Small intestine (tissue), 7 donors: Measurements from ENCODE around the gene CCNY. TPM values are rescaled to one million over a fixed set of nuclear protein-coding genes. Genes with fewer than 3 reads are reported as not detected.

Experiments used
- DNase-seq, 2 donors: peaks; one replicate each; pipeline versions ENCODE4 v3.0.0 to v3.0.0-alpha.2; 2013
- FAIRE-seq: peaks from 2 replicates; lab custom pipeline; 2012; peaks lifted over from hg19 to GRCh38; lab: Jason Lieb, UNC
- H3K27ac ChIP-seq, 3 donors: one replicate each; pipeline ENCODE4 v1.5.1; 2013; ENCODE audit warnings: low read length in 2 of 3, mild to moderate bottlenecking in 2 of 3, control low read depth in 1 of 3, inconsistent platforms in 1 of 3, low read depth in 1 of 3, moderate library complexity in 1 of 3
- H3K27me3 ChIP-seq, 3 donors: one replicate each; pipeline ENCODE4 v1.6.1; 2013; ENCODE audit warnings: low read length in 3 of 3, inconsistent platforms in 1 of 3; ENCODE audit not compliant: control insufficient read depth in 3 of 3, insufficient read depth in 3 of 3
- H3K36me3 ChIP-seq, 3 donors: one replicate each; pipeline ENCODE4 v1.6.1; 2013; ENCODE audit warnings: low read length in 3 of 3, inconsistent platforms in 1 of 3, low read depth in 1 of 3, mild to moderate bottlenecking in 1 of 3, moderate library complexity in 1 of 3; ENCODE audit not compliant: control insufficient read depth in 3 of 3, insufficient read depth in 2 of 3
- H3K4me1 ChIP-seq, 3 donors: one replicate each; pipeline ENCODE4 v1.6.1; 2013; ENCODE audit warnings: low read length in 2 of 3, inconsistent platforms in 1 of 3, low read depth in 1 of 3, mild to moderate bottlenecking in 1 of 3, moderate library complexity in 1 of 3; ENCODE audit not compliant: control insufficient read depth in 3 of 3, insufficient read depth in 2 of 3
- H3K4me3 ChIP-seq, 3 donors: one replicate each; pipeline ENCODE4 v1.5.1; 2013; ENCODE audit warnings: low read length in 3 of 3, control low read depth in 1 of 3, inconsistent platforms in 1 of 3, low read depth in 1 of 3, mild to moderate bottlenecking in 1 of 3, moderate library complexity in 1 of 3
- H3K9me3 ChIP-seq, 2 donors: one replicate each; pipeline ENCODE4 v1.6.1; 2013; ENCODE audit warnings: low read depth in 1 of 2, low read length in 1 of 2; ENCODE audit not compliant: control insufficient read depth in 2 of 2, insufficient read depth in 1 of 2
- WGBS, 3 donors: extraction: QIAGEN DNeasy Blood & Tissue Kit; methylation state at CpG; one replicate each; pipeline ENCODE4 v1.1.7; 2013; 5-methylcytosine and 5-hydroxymethylcytosine counted together
- polyA plus RNA-seq, 4 donors: library from polyadenylated mRNA; stranded (reverse) in 3 of 4; unstranded in 1 of 4; fragments of 200-250 nt in 3 of 4; fragments of 120-200 nt in 1 of 4; gene quantifications; one replicate each; pipeline versions ENCODE4 v1.2.1 to v1.2.3, GENCODE V29; 2013
- donor health status: healthy with polysubstance abuse.
- donor health status: control.
- donor health status: control.
- donor health status: Bipolar disorder and iron deficiency.
- donor health status: healthy.

CCNY gene
- polyA plus RNA-seq, 4 donors: 26.7 to 50.2 (median 32.3) TPM

GRCh38 chr10:35541720-35542119 lies 205.4 kb downstream of the CCNY start:
- Histone ChIP-seq H3K9me3 (peaks cover 0 to 7% of the 10 kb centered on the region in 2 donors), H3K36me3 (peaks cover 3 to 24% (median 8%) of the 10 kb centered on the region in 3 donors), H3K4me1 (no peaks in the 10 kb centered on the region), H3K27ac (no peak overlapping the region), H3K4me3 (no peak overlapping the region), H3K27me3 (no peaks in the 10 kb centered on the region)
- FAIRE-seq (no peak), DNase-seq (no peak)
- 99 to 100% (median 100%) methylated on average over 1 of the region's 1 CpG for WGBS, 3 donors

- DNase-seq (no peak), FAIRE-seq (no peak)
- no peak overlapping the region for H3K4me3 ChIP-seq
- H3K4me1 ChIP-seq: no peaks in the 10 kb centered on the region
- no peak overlapping the region for H3K27ac ChIP-seq
- H3K36me3 ChIP-seq: peaks cover under 1 to 20% (median 8%) of the 10 kb centered on the region in 3 donors
- no peaks in the 10 kb centered on the region for H3K27me3 ChIP-seq
- H3K9me3 ChIP-seq: peaks cover 0 to 2% of the 10 kb centered on the region in 2 donors
- 83 to 94% (median 91%) methylated on average over 4 of the region's 4 CpGs for WGBS, 3 donors
These were observed 206.0 kb downstream of the CCNY start for GRCh38 chr10:35542303-35542702.

DNA sequence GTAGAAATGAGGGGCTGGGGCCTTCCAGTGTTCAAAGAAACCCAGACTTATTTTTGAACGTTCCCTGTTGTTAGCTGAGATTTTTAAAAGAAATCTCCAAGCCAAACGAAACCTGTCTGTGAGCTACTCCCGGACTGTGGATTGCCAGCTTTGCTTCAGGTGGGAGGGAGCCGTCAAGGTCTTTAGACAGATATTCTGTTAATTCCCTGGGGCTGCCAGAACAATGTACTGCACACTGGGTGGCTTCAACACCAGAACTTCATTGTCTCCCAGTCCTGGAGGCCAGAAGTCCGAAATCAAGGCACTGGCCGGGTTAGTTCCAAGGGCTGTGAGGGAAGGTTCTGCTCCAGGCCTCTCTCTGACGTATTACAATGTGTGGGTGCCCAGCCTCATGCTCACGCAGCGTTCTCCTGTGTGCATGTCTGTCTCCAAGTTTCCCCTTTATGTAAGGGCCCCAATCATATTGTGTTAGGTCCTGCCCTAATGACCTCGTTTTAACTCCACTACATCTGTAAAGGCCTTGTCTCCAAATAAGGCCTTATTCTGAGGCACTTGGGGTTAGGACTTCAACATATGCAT lies 208.9 kb downstream of the CCNY start:
- H3K9me3 ChIP-seq: no peaks in the 10 kb centered on the region
- 92 to 93% (median 92%) methylated on average over 10 of the region's 10 CpGs for WGBS, 3 donors
- FAIRE-seq: no peak

GRCh38 chr10:35545878-35546590 lies 209.7 kb downstream of the CCNY start:
- FAIRE-seq: no peak
- no peak for DNase-seq
- Histone ChIP-seq H3K4me3 (no peak overlapping the region), H3K27me3 (no peaks in the 10 kb centered on the region), H3K36me3 (peaks cover 2 to 35% (median 8%) of the 10 kb centered on the region in 3 donors), H3K4me1 (no peaks in the 10 kb centered on the region), H3K9me3 (no peaks in the 10 kb centered on the region), H3K27ac (no peak overlapping the region)
- 79 to 89% (median 88%) methylated on average over 6 of the region's 6 CpGs for WGBS, 3 donors

More for the DNA sequence above, 208.9 kb downstream of the CCNY start:
- Histone ChIP-seq H3K4me3 (no peak overlapping the region), H3K27me3 (no peaks in the 10 kb centered on the region), H3K36me3 (peaks cover 0 to 32% (median 8%) of the 10 kb centered on the region in 3 donors), H3K27ac (no peak overlapping the region), H3K4me1 (no peaks in the 10 kb centered on the region)
- no peak for DNase-seq

DNA sequence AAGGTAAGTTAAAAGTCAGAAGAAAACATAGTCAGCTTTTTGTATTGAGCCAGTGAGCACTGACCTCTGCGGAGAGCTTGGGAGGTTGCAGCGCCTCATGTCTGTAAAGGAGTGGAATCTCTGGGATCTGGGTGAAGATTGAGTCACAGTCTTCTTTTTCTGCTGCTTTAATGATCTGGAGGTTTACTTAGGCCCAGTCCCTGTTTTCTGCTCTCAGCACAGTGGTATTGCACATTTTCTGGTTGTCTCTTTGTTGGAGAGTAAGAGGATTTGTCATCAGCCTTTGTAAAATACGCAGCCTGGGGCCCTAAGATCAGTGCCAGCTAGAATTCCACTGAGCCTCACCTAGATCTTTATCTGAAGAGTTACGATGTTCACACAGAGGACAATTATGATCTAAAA lies 210.5 kb downstream of the CCNY start:
- Histone ChIP-seq H3K27ac (no peak overlapping the region), H3K36me3 (peaks cover 2 to 32% (median 8%) of the 10 kb centered on the region in 3 donors), H3K9me3 (no peaks in the 10 kb centered on the region), H3K27me3 (no peaks in the 10 kb centered on the region), H3K4me1 (no peaks in the 10 kb centered on the region), H3K4me3 (no peak overlapping the region)
- DNase-seq (no peak), FAIRE-seq (no peak)
- WGBS, 3 donors: 66 to 87% (median 79%) methylated on average over 4 of the region's 4 CpGs

- WGBS, 3 donors: 87 to 96% (median 93%) methylated on average over 7 of the region's 7 CpGs
- Histone ChIP-seq H3K9me3 (no peaks in the 10 kb centered on the region), H3K27me3 (no peaks in the 10 kb centered on the region), H3K36me3 (peaks cover 2 to 38% (median 2%) of the 10 kb centered on the region in 3 donors), H3K4me3 (no peak overlapping the region), H3K27ac (no peak overlapping the region), H3K4me1 (no peaks in the 10 kb centered on the region)
- DNase-seq (no peak), FAIRE-seq (no peak)
These were observed 216.5 kb downstream of the CCNY start for GRCh38 chr10:35552650-35553342.

DNA sequence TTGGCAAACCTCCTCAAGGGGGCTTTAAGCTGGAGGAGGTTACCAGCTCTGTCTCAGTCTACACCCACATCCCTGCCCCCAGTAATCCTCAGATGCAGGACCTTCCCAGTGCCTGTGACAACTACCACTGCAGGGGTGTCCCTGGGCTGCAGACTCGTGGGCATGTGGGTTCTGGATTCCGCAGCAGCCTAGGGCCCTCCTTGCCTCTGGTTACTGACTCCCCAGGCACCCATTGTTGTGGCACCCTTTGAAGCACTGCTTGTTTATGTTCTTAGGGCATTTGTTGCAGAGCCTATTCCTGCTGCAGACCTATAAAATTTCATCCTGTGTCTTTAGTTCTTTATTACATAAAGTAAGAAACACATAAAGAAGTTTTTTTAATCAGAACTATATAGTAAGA lies 217.7 kb downstream of the CCNY start:
- DNase-seq (no peak), FAIRE-seq (no peak)
- 70 to 79% (median 77%) methylated on average over 2 of the region's 2 CpGs for WGBS, 3 donors
- Histone ChIP-seq H3K9me3 (no peaks in the 10 kb centered on the region), H3K36me3 (peaks cover 2 to 36% (median 3%) of the 10 kb centered on the region in 3 donors), H3K27me3 (no peaks in the 10 kb centered on the region), H3K4me3 (no peak overlapping the region), H3K27ac (no peak overlapping the region), H3K4me1 (no peaks in the 10 kb centered on the region)

GRCh38 chr10:35554461-35555056 lies 218.2 kb downstream of the CCNY start:
- no peak overlapping the region for H3K4me3 ChIP-seq
- no peak overlapping the region for H3K27ac ChIP-seq
- WGBS, 3 donors: 78 to 88% (median 87%) methylated on average over 3 of the region's 3 CpGs
- FAIRE-seq: no peak
- H3K36me3 ChIP-seq: peaks cover 2 to 33% (median 3%) of the 10 kb centered on the region in 3 donors
- no peak for DNase-seq
- H3K9me3 ChIP-seq: no peaks in the 10 kb centered on the region
- no peaks in the 10 kb centered on the region for H3K4me1 ChIP-seq
- H3K27me3 ChIP-seq: no peaks in the 10 kb centered on the region
